ENCODE measurements around the gene MAPRE2.

- no peak for TF ChIP-seq CTCF (IDR thresholded peaks at IDR 0.05)
- TF ChIP-seq POLR2A (IDR thresholded peaks at IDR 0.05) = no peak
Observed at GRCh38 chr18:35179906-35180305, 138.7 kb downstream of the MAPRE2 start.
